ENCODE data around the gene SLC4A2. TPM values are rescaled to one million over a fixed set of nuclear protein-coding genes. Genes with fewer than 3 reads are reported as not detected.
"Not testable (repeated sequence)": the region's sequence is repeated elsewhere in the genome, so short reads cannot be mapped to it uniquely, and the experiment has no call there.

The SLC4A2 gene
- total RNA-seq, 1 experiment from 2014 or later: 105 TPM

DNA sequence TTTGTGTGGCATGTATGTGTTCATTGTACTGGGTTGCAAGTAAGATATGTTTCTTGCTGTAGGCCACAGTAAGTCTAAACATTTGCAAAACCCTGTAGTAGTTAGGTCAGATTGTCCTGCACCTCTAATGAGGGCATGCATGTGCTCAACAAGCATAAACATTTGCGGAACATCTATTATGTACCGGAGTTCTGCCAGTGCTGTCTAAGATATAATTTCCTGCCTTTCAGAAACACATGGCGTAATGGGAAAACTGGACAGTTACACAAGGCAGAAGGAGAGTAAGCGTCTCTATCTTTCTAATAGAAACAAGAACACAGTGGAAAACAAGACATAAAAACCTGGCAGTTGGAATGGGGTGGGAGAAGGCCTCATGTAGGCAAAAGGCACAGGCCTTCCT is 28.4 kb upstream of the SLC4A2 start:
- Histone ChIP-seq H3K36me3 (replicated peaks; ENCODE audit: control insufficient read depth, insufficient read depth, low read length) (no peaks in the 10 kb centered on the region; the same call in none of the 2 replicates), H3K27me3 (ENCODE audit: control insufficient read depth, insufficient read depth, low read length) (no peaks in the 10 kb centered on the region)
- no peak for DNase-seq

DNA sequence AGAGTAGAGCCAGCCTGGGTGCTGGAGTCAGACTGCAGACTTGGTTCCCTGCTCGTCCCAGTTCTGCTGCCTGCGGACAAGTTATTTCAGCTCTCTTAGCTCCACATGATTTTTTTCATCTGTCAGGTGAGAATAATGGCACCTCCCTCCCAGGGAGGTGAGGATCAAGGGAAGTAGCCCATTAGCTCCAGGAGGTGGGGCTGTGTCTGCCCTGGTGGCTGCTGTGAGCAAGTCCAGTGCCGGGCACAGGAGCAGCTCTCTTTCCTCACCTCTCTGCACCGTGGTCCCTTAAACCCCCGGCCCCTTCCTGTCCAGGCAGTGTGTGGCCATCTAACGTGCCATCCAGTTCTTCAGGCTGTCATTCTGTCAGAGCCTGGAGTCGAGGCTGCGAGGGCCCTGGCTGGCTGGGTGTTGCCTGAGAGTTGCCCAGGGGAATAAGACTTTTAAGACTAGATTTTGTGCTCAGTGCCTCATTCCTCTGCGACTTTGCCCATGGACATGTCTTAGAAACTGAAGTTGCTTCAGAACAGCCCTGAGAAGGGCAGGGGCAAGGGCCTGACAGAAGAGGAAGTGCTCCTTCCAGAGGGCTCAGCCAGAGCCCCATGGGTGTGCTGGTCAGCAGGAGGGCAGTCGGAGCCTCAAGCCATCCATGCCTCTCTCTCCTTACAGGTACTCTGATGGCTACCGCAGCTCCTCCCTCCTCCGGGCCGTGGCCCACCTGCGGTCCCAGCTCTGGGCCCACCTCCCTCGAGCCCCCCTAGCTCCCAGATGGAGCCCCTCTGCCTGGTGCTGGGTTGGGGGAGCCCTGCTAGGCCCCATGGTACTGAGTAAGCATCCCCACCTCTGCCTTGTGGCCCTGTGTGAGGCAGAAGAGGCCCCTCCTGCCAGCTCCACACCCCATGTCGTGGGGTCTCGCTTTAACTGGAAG is 26.2 kb upstream of the SLC4A2 start:
- H3K27me3 ChIP-seq (ENCODE audit: control insufficient read depth, insufficient read depth, low read length): no peaks in the 10 kb centered on the region
- H3K4me3 ChIP-seq (ENCODE audit: insufficient read depth, low read depth, low read length): no peak overlapping the region
- DNase-seq: peak; percentile 81
- no peaks in the 10 kb centered on the region; the same call in none of the 2 replicates for H3K36me3 ChIP-seq (replicated peaks; ENCODE audit: control insufficient read depth, insufficient read depth, low read length)

More for the DNA sequence above, 28.4 kb upstream of the SLC4A2 start:
- H3K4me3 ChIP-seq (ENCODE audit: insufficient read depth, low read depth, low read length): no peak overlapping the region

DNA sequence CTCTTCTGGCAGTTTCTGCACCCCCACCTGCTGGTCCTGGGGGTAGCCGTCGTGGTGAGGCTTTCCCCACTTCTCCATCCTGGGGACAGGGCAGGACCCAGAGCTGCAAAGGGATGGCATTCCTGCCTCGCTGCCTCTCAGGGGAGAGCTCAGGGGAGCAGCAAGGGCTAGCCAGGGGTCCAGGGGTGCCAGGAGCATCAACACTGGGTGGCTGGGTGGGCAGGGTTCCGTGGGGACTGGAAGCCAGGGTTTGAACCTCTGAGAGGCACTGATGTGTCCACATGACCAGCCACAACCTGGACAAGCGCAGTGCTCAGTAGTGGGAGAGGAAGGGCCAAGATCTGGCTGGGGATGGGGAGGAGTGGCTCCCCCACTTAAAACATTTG is 25.5 kb upstream of the SLC4A2 start:
- no peak overlapping the region for H3K4me3 ChIP-seq (ENCODE audit: insufficient read depth, low read depth, low read length)
- no peak for DNase-seq
- H3K36me3 ChIP-seq (replicated peaks; ENCODE audit: control insufficient read depth, insufficient read depth, low read length): no peaks in the 10 kb centered on the region; the same call in none of the 2 replicates
- H3K27me3 ChIP-seq (ENCODE audit: control insufficient read depth, insufficient read depth, low read length): no peaks in the 10 kb centered on the region

DNA sequence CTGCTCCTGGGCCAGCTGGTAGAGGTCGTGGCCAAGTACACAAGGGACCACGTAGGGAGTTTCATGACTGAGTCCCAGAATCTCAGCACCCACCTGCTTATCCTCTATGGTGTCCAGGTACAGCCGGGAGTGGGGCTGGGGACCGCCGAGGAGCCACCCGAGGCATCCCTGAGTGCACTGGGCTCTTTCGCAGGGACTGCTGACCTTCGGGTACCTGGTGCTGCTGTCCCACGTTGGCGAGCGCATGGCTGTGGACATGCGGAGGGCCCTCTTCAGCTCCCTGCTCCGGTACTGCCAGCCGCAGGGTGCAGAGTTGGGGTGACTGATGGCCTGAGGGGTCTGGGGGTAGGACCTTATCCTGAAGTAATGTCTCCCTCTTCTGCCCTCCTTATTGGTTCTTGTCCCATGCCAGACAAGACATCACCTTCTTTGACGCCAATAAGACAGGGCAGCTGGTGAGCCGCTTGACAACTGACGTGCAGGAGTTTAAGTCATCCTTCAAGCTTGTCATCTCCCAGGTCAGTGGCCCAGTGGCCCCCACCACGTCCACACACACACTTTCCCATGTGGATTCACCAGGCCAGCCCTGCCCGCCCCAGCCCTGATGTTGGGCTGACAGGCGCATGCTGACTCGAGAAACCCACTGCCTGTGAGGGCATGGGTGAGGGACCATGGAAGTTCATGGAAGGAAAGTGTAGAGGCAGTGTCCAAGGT is 24.9 kb upstream of the SLC4A2 start:
- no peak for DNase-seq
- Histone ChIP-seq H3K4me3 (ENCODE audit: insufficient read depth, low read depth, low read length) (no peak overlapping the region), H3K27me3 (ENCODE audit: control insufficient read depth, insufficient read depth, low read length) (no peaks in the 10 kb centered on the region), H3K36me3 (replicated peaks; ENCODE audit: control insufficient read depth, insufficient read depth, low read length) (no peaks in the 10 kb centered on the region; the same call in none of the 2 replicates)

DNA sequence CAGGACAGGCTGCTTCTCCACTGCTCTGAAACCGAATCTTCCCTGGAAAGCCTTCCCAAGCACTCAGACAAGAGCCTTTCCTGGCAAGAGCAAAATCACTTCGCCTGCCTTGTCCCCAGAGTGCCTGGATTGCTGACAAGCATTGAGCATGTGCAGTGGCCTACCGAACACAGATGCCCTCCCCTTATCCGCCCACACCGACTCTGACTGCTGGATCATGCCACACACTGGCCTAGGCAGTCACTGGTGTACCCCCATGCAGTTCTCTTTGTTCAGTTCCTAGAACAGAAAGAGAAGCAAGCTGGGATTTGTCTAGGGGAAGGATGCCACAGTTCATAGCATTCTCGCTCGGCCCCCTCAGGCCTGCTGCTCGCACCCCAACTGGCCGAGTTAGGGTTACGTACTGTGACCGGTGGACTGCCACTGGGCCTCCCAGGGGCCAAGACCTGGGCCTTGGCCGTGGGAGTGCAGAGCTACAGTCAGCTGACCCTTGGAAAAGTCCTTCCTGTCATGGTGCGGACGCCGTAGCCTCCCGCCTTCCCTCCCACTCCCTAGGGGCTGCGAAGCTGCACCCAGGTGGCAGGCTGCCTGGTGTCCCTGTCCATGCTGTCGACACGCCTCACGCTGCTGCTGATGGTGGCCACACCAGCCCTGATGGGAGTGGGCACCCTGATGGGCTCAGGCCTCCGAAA is 24.2 kb upstream of the SLC4A2 start:
- H3K27me3 ChIP-seq (ENCODE audit: control insufficient read depth, insufficient read depth, low read length): no peaks in the 10 kb centered on the region
- H3K36me3 ChIP-seq (replicated peaks; ENCODE audit: control insufficient read depth, insufficient read depth, low read length): no peaks in the 10 kb centered on the region; the same call in none of the 2 replicates
- no peak for DNase-seq
- no peak overlapping the region for H3K4me3 ChIP-seq (ENCODE audit: insufficient read depth, low read depth, low read length)

DNA sequence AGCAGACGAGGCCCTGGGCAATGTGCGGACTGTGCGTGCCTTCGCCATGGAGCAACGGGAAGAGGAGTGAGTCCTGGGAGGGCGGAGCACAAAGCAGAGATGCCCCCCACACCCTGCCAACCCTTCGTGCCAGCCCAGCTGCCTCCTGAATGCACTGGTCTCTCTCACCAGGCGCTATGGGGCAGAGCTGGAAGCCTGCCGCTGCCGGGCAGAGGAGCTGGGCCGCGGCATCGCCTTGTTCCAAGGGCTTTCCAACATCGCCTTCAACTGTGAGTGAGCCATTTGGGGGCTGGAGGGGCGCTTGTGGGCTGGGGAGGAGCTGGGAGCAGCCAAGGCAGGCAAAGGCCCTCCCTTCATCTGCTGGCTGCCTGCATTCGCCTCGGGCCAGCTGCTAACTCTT is 23.5 kb upstream of the SLC4A2 start:
- no peak overlapping the region for H3K4me3 ChIP-seq (ENCODE audit: insufficient read depth, low read depth, low read length)
- no peak for DNase-seq
- H3K36me3 ChIP-seq (replicated peaks; ENCODE audit: control insufficient read depth, insufficient read depth, low read length): no peaks in the 10 kb centered on the region; the same call in none of the 2 replicates
- H3K27me3 ChIP-seq (ENCODE audit: control insufficient read depth, insufficient read depth, low read length): no peaks in the 10 kb centered on the region

DNA sequence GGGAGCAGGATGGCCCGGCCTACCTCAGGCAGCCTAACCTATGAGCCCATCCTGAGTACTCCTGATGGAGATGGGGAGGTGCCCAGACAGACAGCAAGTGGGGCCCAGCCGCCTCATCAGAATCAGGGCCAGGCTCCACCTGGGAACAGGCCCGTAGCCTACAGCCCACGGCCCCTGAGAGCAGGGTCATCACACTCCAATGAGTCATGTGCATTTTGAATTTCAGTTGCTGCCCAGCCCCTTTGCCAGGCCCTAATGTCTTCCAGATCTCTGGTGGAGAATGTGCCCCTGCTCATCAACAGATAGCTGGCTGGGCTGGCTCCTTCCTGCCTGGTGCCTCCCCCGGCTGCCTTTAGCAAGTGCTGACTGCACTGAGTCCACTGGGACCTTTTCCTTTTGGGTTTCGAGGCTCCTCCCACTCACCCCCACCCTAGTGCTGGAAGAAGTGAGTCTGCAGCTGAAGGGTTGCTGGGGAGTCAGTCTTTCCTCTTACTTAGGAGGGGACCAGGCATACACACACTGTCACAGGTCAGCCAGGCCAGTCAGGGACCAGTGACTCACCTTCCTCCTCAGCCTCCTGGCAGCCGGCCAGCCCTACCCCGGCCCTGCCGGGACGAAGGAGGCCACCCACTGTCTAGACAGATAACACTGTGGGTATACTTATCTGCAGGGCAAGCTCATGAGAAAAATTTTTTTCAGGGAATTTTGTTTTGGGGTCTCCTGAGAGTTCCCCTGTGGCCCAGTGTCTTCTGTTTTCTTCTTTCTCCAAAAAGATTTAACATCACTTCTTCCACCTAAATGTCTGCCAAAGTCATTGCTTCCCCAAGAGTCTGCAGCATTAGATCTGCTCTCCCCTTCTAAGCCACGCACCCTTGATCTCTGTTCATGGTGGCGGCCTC is 20.2 kb upstream of the SLC4A2 start:
- no peaks in the 10 kb centered on the region; the same call in none of the 2 replicates for H3K36me3 ChIP-seq (replicated peaks; ENCODE audit: control insufficient read depth, insufficient read depth, low read length)
- H3K27me3 ChIP-seq (ENCODE audit: control insufficient read depth, insufficient read depth, low read length): no peaks in the 10 kb centered on the region
- H3K4me3 ChIP-seq (ENCODE audit: insufficient read depth, low read depth, low read length): no peak overlapping the region
- no peak for DNase-seq

DNA sequence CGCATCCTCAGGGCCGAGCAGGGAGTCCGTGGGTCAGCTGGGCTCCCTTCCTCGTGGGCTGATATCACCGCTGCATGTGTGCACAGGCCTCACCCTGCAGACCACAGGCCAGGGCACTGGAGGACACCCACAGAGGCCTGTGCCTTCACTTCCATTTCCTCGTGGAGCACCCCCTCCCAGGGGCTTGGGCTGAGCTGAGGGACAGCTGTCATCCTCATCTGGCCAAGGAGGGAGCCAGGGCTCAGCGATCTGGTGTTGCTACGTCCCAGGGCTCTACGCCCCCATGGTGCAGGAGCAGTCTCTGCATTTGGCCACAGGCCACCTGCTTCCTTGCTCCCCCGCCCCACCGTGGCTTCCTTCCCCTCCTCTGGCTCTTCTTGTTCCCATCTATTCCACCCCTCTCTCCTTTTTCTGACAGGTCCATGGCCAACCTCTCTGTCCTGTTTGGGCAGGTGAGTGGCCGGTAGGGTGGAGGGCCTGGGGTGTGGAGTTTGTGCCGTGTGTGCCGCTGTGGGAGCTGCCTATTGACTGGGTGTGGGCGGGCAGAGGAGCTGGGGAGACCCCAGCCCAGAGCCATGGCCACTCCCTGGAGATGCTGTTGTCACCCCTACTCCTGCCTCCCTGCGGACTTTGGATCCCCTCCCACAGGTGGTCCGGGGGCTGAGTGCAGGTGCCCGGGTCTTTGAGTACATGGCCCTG is 19.4 kb upstream of the SLC4A2 start:
- Histone ChIP-seq H3K4me3 (ENCODE audit: insufficient read depth, low read depth, low read length) (no peak overlapping the region), H3K27me3 (ENCODE audit: control insufficient read depth, insufficient read depth, low read length) (no peaks in the 10 kb centered on the region), H3K36me3 (replicated peaks; ENCODE audit: control insufficient read depth, insufficient read depth, low read length) (no peaks in the 10 kb centered on the region; the same call in none of the 2 replicates)
- no peak for DNase-seq

DNA sequence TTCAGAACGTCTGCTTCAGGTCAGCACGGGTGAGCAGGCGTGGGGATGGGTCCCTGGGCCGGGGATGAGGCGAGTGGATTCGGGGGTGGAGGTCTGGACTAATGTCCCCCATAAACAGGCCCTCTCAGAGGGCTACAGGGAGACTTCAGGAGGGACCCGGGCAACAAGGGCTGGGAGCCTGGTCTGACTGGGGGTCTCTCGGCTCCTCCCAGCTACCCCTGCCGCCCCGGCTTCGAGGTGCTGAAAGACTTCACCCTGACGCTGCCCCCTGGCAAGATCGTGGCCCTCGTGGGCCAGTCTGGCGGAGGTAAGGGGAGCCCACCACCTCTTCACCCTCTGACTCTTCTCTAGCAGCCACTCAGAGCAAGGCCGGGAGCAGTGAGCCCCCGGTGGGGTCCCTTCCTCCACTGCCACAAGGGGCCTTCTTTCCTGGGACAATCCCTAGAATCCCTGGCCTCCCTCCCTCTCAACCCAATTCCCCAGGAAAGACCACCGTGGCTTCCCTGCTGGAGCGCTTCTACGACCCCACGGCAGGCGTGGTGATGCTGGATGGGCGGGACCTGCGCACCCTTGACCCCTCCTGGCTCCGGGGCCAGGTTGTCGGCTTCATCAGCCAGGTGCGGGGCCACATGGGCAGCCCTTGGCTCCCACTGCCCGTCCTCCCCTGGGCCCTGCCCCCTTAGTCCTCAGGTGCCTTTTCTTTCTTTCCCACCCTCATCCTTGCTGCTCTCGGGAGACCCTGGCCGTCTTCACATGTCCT is 18.6 kb upstream of the SLC4A2 start:
- H3K36me3 ChIP-seq (replicated peaks; ENCODE audit: control insufficient read depth, insufficient read depth, low read length): no peaks in the 10 kb centered on the region; the same call in none of the 2 replicates
- no peaks in the 10 kb centered on the region for H3K27me3 ChIP-seq (ENCODE audit: control insufficient read depth, insufficient read depth, low read length)
- no peak overlapping the region for H3K4me3 ChIP-seq (ENCODE audit: insufficient read depth, low read depth, low read length)
- DNase-seq: no peak

DNA sequence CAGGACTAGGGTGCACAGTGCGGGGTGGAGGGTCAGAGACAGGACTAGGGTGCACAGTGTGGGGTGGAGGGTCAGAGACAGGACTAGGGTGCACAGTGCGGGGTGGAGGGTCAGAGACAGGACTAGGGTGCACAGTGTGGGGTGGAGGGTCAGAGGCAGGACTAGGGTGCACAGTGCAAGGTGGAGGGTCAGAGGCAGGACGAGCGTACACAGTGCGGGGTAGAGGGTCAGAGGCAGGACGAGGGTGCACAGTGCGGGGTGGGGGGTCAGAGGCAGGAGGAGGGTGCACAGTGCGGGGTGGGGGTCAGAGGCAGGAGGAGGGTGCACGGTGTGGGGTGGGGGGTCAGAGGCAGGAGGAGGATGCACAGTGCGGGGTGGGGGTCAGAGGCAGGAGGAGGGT is 15.9 kb upstream of the SLC4A2 start:
- DNase-seq: not testable (repeated sequence)

DNA sequence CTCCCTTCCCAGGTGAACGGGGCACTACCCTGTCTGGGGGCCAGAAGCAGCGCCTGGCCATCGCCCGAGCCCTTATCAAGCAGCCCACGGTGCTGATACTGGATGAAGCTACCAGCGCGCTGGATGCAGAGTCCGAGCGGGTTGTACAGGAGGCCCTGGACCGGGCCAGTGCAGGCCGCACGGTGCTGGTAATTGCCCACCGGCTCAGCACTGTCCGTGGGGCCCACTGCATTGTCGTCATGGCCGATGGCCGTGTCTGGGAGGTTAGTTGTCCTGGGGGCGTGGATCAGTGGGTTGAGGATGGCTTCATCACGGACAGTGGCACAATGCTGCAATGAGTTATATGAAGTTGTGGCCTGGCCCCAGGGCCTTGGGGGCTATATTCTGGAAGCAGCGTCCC is 15.4 kb upstream of the SLC4A2 start:
- no peak overlapping the region for H3K4me3 ChIP-seq (ENCODE audit: insufficient read depth, low read depth, low read length)
- H3K36me3 ChIP-seq (replicated peaks; ENCODE audit: control insufficient read depth, insufficient read depth, low read length): no peaks in the 10 kb centered on the region; the same call in 1 of the 2 replicates
- no peak for DNase-seq
- H3K27me3 ChIP-seq (ENCODE audit: control insufficient read depth, insufficient read depth, low read length): no peaks in the 10 kb centered on the region; the same call in 1 of the 2 replicates

More for the DNA sequence above, 15.9 kb upstream of the SLC4A2 start:
- not testable (repeated sequence) for H3K36me3 ChIP-seq (replicated peaks; ENCODE audit: control insufficient read depth, insufficient read depth, low read length); H3K4me3 ChIP-seq (ENCODE audit: insufficient read depth, low read depth, low read length); H3K27me3 ChIP-seq (ENCODE audit: control insufficient read depth, insufficient read depth, low read length)

DNA sequence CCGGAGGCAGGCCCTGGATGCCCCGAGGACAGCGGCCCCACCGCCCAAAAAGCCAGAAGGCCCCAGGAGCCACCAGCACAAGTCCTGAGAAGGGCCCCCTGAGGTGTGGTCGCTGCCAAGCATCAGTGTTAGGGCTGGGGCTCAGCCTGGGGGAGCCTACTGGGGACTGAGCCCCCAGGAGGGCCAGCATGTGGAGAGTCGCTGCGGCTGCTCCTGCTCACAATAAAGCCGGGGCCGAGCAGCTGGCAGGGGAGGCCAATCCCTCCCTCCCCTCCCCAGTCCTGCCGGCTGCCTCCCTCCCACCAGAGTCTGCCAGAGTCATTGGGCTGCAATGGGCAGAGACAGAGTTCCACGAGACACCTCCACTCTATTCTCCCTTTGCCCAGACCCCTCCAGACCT is 14.1 kb upstream of the SLC4A2 start:
- H3K27me3 ChIP-seq (ENCODE audit: control insufficient read depth, insufficient read depth, low read length): peaks cover 6% of the 10 kb centered on the region
- H3K4me3 ChIP-seq (ENCODE audit: insufficient read depth, low read depth, low read length): no peak overlapping the region
- no peaks in the 10 kb centered on the region; the same call in 1 of the 2 replicates for H3K36me3 ChIP-seq (replicated peaks; ENCODE audit: control insufficient read depth, insufficient read depth, low read length)
- no peak for DNase-seq
